Choroid plexus epithelial cell (primary cell): ENCODE measurements around the gene SCP2D1.

Source experiments
- DNase-seq: peaks from one replicate; pipeline ENCODE4 v3.0.0-alpha.2; 2010; ENCODE audit warnings: low read depth
- H3K4me3 ChIP-seq: 2 replicates; pipeline ENCODE4 v1.5.1; 2011; ENCODE audit warnings: low read depth, mild to moderate bottlenecking, control low read depth, low read length, moderate library complexity
- TF ChIP-seq, protein P1 (sequence below): conservative IDR thresholded peaks from 2 replicates; pipeline ENCODE4 v1.5.1; 2011; ENCODE audit warnings: low read depth, mild to moderate bottlenecking, control low read depth, inconsistent platforms, low read length, moderate library complexity

The SCP2D1 gene

DNA sequence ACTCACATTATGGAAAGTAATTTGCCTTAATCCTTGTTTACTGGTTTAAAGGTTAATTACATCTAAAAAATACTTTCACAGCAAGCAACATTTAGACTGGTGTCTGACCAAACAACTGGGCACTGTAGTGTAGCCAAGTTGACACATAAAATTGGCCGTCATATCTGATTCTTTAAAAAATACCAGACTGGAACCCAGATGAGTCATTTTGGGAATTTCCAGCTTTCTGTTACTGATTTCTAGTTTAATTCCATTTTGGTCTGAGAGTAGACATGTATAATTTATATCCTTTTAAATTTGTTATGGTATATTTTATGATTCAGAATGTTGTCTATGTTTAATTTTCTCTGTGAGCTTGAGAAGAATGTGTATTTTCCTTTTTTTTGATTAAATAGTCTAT is 44.1 kb downstream of the SCP2D1 start:
- no peak for DNase-seq
- TF ChIP-seq, protein P1, sequence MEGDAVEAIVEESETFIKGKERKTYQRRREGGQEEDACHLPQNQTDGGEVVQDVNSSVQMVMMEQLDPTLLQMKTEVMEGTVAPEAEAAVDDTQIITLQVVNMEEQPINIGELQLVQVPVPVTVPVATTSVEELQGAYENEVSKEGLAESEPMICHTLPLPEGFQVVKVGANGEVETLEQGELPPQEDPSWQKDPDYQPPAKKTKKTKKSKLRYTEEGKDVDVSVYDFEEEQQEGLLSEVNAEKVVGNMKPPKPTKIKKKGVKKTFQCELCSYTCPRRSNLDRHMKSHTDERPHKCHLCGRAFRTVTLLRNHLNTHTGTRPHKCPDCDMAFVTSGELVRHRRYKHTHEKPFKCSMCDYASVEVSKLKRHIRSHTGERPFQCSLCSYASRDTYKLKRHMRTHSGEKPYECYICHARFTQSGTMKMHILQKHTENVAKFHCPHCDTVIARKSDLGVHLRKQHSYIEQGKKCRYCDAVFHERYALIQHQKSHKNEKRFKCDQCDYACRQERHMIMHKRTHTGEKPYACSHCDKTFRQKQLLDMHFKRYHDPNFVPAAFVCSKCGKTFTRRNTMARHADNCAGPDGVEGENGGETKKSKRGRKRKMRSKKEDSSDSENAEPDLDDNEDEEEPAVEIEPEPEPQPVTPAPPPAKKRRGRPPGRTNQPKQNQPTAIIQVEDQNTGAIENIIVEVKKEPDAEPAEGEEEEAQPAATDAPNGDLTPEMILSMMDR: no peak

GRCh38 chr20:18858816-18859215 is 45.2 kb downstream of the SCP2D1 start:
- no peak overlapping the region for H3K4me3 ChIP-seq
- TF ChIP-seq, protein P1: no peak
- no peak for DNase-seq

More for the DNA sequence above, 44.1 kb downstream of the SCP2D1 start:
- no peak overlapping the region for H3K4me3 ChIP-seq
